Neutrophil (primary cell): ENCODE results near the gene DTD2.

Source experiments
- H3K27ac ChIP-seq: fragments of 200-600 bp; sonication (generic); 2 replicates; pipeline ENCODE4 v1.5.1; 2016; ENCODE audit warnings: mild to moderate bottlenecking, moderate library complexity
- H3K27me3 ChIP-seq: fragments of 200-600 bp; sonication (generic); 2 replicates; pipeline ENCODE4 v1.6.0; 2016; ENCODE audit warnings: mild to moderate bottlenecking
- H3K36me3 ChIP-seq: fragments of 200-600 bp; sonication (generic); 2 replicates; pipeline ENCODE4 v1.5.1; 2017
- H3K4me1 ChIP-seq, 2 experiments: fragments of 200-600 bp in 1 of 2; sonication (generic) in 1 of 2; 1 replicate in 1 of 2; 2 replicates in 1 of 2; pipeline versions ENCODE4 v1.5.1 to v1.6.1; 2013 to 2016; ENCODE audit warnings: low read depth in 1 of 2, low read length in 1 of 2, mild to moderate bottlenecking in 1 of 2, moderate library complexity in 1 of 2; ENCODE audit not compliant: control insufficient read depth in 1 of 2, insufficient read depth in 1 of 2
- H3K4me3 ChIP-seq, 2 experiments: fragments of 200-600 bp in 1 of 2; sonication (generic) in 1 of 2; 1 replicate in 1 of 2; 2 replicates in 1 of 2; pipeline ENCODE4 v1.5.1; 2013 to 2016; ENCODE audit warnings: low read depth in 1 of 2, low read length in 1 of 2, mild to moderate bottlenecking in 1 of 2, moderate library complexity in 1 of 2
- H3K9me3 ChIP-seq: fragments of 200-600 bp; sonication (generic); 2 replicates; pipeline ENCODE4 v1.5.1; 2016
- TF ChIP-seq, protein P1 (sequence below): fragments of 200-600 bp; sonication (generic); IDR thresholded peaks from 2 replicates; pipeline ENCODE4 v1.5.1; 2016; ENCODE audit warnings: antibody characterized with exemption

The DTD2 gene

DNA sequence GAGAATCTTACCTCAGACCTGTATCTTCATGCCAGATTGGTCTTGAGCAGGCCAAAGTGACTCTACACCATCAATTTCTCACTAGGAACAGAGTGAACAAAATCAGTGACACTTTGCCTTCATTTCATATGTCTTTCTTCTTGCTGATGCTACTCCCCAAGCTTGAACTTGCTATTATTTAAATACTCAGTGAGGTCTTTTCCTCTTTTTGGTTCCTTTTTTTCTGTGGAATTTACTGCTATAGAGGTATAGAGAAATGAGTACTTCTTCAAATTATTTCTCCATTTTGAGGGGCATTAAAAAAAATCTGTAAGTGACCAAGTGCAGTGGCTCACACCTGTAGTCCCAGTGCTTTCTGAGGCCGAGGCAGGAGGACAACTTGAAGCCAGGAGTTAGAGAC, 30.6 kb upstream of the DTD2 start, which contains the start of gene GPR33:
Gene GPR33, minus strand, starts transcription at position 154 of the 400 bp plus-strand sequence. CDS start 4,074 bp downstream, outside the sequence.
- no peaks in the 10 kb centered on the region for H3K9me3 ChIP-seq
- H3K4me1 ChIP-seq: no peaks in the 10 kb centered on the region
- H3K36me3 ChIP-seq: no peaks in the 10 kb centered on the region
- no peak within 1 kb of the TSS for H3K4me3 ChIP-seq
- no peaks in the 10 kb centered on the region for H3K27me3 ChIP-seq
- H3K27ac ChIP-seq: peak within 1 kb of the TSS; percentile 41
- TF ChIP-seq, protein P1, sequence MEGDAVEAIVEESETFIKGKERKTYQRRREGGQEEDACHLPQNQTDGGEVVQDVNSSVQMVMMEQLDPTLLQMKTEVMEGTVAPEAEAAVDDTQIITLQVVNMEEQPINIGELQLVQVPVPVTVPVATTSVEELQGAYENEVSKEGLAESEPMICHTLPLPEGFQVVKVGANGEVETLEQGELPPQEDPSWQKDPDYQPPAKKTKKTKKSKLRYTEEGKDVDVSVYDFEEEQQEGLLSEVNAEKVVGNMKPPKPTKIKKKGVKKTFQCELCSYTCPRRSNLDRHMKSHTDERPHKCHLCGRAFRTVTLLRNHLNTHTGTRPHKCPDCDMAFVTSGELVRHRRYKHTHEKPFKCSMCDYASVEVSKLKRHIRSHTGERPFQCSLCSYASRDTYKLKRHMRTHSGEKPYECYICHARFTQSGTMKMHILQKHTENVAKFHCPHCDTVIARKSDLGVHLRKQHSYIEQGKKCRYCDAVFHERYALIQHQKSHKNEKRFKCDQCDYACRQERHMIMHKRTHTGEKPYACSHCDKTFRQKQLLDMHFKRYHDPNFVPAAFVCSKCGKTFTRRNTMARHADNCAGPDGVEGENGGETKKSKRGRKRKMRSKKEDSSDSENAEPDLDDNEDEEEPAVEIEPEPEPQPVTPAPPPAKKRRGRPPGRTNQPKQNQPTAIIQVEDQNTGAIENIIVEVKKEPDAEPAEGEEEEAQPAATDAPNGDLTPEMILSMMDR: no peak

DNA sequence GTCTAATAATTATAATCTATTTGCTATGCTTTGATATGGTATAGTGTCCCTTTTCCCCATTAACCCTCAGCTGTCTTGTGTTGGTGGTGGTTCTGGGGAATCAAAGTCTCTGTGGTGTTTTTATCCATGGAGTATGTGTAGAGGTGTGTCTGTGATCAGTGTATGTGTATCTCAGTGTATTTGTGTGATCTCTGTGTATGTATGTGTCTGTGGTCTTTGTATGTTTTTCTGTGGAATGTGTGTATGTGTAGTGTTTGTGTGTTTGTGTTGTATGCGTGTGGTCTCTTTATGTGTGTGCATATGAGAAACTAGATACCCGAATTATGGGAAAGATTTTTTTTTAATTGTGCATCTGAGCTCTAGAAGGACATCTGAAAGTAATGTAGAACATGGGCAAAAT, 29.5 kb upstream of the DTD2 start:
- Histone ChIP-seq H3K9me3 (no peaks in the 10 kb centered on the region), H3K4me3 (no peak overlapping the region), H3K27ac (no peak overlapping the region), H3K36me3 (no peaks in the 10 kb centered on the region), H3K4me1 (no peaks in the 10 kb centered on the region), H3K27me3 (no peaks in the 10 kb centered on the region)
- TF ChIP-seq, protein P1: no peak

DNA sequence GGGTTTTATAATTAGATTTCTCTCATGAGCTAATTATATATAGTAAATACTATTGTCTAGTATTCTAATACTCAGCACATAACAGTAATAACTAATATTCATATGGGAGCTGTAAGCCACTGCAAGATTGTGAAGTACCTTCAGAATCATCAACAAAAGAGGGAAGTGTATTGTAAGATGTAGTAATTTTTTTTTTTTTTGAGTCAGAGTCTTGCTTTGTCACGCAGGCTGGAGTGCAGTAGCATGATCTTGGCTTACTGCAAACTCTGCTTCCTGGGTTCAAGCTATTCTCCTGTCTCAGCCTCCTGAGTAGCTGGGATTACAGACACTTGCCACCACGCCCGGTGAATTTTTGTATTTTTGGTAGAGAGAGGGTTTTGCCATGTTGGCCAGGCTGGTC, 27.4 kb upstream of the DTD2 start:
- TF ChIP-seq, protein P1: no peak
- H3K27ac ChIP-seq: no peak overlapping the region
- H3K4me1 ChIP-seq: no peaks in the 10 kb centered on the region
- no peak overlapping the region for H3K4me3 ChIP-seq
- H3K36me3 ChIP-seq: no peaks in the 10 kb centered on the region
- H3K27me3 ChIP-seq: no peaks in the 10 kb centered on the region
- H3K9me3 ChIP-seq: no peaks in the 10 kb centered on the region

DNA sequence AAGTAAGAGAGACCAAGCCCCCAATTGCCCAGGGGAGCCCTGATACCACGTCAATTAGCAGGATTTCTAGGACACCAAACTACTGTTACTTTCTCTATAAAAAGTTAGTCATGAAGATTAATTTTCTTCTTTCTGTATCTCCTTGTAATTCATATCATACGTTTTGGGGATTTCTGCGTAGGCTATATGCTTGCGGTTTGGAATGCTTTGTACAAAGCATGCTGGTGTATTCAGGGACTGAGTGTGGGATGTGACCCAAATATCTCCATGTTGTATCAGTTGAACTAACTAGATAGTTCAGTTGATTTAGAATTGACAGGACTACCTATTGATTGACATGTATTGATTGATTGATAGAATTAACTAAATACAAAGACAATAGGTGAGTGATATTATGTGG, 22.9 kb upstream of the DTD2 start:
- Histone ChIP-seq H3K27ac (no peak overlapping the region), H3K9me3 (no peaks in the 10 kb centered on the region), H3K27me3 (no peaks in the 10 kb centered on the region), H3K4me1 (no peaks in the 10 kb centered on the region), H3K36me3 (no peaks in the 10 kb centered on the region), H3K4me3 (no peak overlapping the region)
- TF ChIP-seq, protein P1: no peak

DNA sequence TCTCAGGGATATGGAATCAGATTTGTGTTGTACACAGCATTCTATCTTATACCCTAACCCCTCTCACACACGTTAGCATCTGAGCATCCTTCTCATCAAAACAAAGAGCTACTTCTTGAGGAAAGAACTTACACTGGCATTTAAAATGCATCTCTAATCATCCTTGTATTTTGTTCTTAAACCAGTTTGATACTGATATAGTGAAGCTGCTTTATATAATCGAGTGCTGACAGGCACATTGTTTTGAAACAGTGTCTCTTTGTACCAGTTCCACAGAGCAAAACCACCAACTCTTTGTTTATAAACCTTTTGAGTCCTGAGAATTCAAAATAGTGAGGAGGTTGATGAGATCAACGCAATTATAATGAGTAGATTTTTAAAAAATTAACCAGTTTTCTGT, 21.7 kb upstream of the DTD2 start:
- no peaks in the 10 kb centered on the region for H3K27me3 ChIP-seq
- H3K36me3 ChIP-seq: no peaks in the 10 kb centered on the region
- no peak overlapping the region for H3K4me3 ChIP-seq
- no peaks in the 10 kb centered on the region for H3K4me1 ChIP-seq
- no peak overlapping the region for H3K27ac ChIP-seq
- TF ChIP-seq, protein P1: no peak
- H3K9me3 ChIP-seq: no peaks in the 10 kb centered on the region

DNA sequence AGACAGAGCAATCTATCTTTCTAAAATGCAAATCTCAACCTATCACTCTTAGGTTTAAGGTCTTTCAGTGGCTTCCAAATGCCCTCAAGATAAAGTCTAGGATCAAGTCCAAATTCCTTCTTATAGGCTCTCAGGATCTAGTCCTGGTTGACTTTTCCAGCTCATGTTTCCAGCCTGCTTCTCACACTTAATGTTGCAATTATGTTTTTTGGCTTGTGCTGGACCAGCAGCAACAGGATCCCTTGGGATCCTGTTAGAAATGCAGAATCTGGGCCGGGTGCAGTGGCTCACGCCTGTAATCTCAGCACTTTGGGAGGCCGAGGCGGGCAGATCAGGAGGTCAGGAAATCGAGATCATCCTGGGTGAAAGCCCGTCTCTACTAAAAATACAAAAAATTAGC, 19.9 kb upstream of the DTD2 start:
- TF ChIP-seq, protein P1: no peak
- Histone ChIP-seq H3K4me3 (no peak overlapping the region), H3K4me1 (no peaks in the 10 kb centered on the region), H3K9me3 (no peaks in the 10 kb centered on the region), H3K27me3 (no peaks in the 10 kb centered on the region), H3K27ac (no peak overlapping the region), H3K36me3 (no peaks in the 10 kb centered on the region)
